T1000 (cell line): ENCODE results near the gene NELFB.

ENCODE experiments used
- DNase-seq: peaks from one replicate; lab custom pipeline; 2025; ENCODE audit warnings: mixed read lengths; lab: John Stamatoyannopoulos, UW

The NELFB gene

DNA sequence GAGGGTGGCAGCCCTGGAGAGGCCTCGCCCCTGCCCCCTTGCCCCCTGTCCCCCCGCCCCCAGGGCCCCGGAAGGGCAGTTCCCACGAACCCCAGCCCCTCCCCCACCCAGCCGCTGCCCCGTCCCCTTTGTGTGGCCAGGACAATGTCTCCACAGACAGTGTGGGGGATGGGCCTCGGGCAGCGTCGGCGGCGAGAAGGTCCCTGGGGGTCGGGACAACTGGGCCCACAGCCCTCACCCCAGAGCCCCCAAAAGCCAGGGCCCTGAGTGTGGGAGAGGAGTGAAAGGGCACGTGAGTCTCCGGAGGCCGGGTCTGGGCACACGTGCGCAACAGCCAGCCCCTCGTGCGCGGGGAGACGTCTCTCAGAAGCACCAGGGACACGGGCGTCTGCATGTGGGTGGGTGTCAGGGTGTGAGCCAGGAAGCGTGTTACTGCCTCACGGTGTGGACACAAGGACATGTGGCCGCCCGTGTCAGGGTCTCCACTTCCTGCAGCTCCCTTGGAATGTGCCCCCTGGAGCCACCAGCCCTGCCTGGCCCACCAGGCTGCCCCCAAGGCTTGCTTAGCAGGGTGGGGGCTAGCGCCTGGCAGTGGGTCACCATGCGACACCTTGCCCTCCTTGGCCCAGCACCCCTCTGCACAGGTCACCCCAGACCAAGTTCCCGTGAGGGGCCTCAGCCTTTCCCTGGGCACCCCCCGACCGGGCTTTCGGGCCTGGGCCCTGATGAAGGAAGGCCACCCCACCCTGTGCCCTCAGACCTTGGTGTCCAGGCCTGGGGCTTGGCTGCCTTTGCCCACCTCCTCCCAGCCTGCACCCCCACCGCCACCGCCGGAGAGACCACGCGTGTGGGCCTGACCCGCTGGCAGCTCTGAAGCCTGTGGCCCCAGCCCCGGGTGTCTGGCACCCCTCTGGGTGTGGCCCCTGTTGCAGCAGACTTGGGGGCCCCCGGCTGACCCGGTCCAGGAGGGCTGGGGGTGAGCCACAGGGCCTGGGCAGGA is 59.7 kb downstream of the NELFB start:
- no peak for DNase-seq

DNA sequence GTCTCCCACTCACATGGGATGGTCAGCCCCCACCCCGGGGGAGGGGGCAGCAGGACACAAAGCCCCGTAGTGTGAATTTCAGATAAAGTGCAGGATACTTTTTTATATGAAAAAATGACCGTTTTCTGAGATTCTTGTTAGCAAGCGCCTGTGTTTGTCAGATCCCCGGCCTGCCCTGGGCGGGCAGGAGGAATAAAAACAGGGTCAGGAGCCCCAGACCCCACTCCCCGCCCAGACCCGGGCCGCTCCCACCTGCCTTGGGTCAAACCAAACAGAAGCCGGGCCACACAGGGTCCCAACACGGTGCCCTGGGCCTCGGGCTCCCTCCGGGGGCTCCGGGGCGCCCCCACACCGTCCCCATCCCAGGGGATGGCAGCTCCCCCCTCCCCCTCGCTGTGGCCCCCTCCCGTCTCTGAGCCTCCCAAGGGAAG is 60.5 kb downstream of the NELFB start:
- no peak for DNase-seq

DNA sequence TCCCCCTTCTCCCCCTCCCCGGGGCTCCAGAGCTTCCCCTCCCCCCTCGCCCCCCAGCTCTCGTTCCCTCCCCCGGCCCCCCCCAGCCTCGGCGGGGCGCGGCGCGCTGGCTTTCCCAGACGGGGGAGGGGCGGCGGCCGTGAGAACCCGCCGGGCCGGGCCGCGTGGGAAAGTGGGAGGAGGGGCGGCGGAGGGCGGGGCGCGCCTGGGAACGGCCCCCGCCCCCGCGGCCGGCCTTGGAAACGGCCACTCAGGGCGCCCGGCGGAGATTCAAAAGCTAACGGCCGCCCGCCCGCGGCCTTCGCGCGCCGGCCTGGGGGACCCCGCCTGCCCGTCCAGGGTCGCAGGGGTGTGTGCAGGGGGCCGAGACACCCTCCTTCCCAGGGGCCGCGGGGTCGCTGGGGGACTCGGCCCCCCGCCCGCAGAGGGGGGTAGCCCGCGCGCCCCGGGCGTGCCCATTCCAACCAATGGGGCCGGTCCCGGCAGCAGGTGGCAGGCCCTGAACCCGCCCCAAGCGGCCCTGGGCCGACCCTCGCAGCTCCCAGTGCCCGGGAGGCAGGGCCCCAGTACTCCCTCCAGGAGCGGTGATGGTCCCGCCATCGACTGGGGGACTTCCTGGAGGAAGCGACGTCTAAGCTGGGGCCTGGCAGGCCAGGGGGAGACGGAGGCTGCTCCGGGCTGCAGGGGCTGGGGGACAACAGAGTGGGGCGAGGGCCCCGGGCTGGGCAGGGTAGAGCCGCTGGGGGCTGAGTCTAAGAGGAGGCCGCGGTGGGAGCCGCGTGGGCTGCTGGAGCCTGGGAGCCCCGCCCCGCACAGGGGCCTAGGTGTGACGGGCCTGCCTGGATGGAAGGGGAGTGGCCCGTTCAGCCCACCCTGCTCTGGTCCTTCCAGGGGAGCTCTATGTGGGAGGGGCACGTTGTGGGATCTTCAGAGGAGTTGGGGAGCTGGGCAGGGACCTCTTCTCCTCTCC is 61.2 kb downstream of the NELFB start:
- no peak for DNase-seq

DNA sequence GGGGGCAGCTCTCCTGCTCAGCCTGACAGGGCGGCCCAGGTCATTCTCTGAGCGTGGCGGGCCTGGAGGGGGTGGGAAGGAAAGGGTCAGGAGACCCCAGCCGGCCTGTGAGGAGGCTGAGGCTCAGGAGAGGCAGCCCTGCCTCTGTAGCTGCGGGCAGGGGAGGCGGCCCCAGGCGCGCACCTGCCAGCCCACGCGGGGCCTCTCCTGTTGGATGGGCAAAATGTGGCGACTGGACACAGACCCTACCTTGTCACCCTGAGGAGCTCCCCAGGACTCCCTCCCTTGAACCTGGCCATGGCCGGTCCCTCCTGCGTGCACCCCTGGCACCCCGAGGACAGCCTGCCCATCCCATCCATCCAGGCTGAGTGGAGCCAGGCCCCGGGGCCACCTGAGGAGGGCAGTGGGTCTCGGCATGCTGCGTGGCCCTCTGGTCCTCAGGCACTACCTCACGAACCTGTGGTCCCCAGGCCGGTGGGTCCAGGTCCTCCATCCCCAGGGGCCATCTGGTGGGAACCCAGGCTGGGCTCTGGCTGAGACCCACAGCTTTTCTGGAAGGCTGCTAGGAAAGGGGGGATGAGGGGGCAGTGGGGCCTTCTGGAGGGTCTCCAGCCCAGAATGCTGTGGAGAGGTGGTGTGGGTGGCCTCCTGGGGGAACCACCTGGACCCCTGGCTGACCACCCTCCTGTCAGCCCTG is 62.0 kb downstream of the NELFB start:
- DNase-seq: no peak

DNA sequence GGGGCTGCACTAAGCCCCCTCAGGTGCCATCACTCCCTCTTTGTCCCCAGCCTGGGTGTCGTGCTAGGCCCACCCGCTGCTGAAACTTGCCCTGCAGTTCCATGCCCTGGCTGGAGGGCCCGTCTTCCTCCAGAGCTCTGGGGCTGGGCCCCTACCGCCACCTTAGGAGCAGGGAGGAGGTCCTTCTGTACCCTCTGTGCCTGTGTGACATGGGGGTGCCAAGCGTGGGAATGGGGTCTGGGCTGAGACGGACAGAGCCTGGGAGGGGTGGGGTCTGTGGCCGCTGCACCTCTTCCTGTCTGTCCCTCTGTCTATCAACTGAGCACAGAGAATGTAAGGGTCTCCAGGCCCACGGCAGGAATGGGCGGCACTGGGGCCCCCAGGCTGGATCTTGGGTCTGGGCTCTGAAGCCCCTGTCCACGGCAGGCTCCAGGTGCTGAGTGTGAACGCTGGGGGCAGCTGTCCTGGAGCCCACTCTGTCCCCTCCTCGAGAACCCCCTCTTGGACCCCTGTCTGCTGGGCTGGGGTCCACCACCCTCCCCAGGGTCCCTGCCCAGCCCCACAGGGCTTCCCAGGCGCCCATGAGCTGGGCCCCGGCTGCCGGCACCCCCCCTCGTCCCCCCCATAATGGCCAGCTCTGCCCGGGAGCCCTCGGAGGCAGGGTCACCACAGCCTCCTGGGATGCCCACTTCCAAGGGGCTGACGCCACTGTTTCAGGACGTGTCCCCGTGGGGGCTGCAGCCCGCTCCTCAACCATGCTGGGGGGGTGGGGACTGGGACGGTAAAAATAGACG is 62.8 kb downstream of the NELFB start:
- DNase-seq: no peak

DNA sequence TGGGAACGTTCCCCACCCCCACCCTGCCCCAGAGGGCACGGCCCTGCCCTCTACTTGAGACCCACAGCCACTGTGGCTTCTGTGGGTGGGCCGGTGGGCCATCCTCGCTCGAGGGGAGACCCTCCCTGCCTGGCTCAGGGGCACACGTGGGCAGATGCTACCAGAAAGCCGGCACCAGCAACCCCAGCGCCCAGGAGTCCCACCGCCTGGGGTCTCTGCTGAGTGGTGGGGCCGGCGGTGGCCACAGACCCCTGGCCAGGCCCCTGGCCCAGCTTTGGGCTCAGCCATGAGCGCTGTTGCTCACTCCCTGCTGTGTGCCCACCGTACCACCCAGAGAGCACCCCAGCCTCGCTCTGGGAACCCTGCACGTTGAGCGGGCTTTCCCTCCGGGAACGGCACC is 63.5 kb downstream of the NELFB start:
- no peak for DNase-seq

DNA sequence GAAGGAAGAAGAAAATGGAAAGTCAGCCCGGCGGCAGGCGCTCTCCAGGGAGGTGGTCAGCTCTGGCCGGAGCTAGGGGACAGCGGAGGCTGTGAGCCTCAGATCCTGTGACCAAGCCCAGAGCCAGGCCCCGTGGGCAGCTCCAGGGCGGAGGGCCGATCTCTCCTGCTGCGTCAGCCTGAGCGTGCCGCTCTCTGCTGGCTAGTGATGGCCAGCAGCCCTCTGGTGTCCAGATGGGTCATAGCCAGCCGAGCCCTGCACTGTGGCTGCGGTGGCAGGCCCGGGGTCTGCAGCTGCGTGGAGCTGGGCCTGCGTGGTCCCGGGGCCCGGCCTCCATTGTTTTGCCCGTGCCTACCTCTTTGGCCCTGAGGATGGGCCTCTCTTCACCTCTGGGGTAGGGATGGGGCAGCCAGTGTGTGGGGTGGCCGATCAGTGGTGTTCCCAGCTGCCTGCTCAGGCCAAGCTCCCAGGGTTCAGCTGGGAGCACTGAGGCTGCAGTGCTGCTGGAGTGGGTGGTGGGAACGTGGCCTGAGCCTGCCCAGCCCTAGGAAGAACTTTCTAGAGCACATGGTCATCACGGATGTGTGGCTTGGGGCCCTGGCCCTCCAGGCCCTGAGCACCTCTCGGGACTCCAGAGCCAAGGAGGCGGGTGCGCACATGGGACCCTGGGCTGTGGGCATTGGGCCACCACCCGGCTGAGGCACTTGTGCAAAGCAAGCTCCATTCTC is 64.0 kb downstream of the NELFB start:
- DNase-seq: no peak

DNA sequence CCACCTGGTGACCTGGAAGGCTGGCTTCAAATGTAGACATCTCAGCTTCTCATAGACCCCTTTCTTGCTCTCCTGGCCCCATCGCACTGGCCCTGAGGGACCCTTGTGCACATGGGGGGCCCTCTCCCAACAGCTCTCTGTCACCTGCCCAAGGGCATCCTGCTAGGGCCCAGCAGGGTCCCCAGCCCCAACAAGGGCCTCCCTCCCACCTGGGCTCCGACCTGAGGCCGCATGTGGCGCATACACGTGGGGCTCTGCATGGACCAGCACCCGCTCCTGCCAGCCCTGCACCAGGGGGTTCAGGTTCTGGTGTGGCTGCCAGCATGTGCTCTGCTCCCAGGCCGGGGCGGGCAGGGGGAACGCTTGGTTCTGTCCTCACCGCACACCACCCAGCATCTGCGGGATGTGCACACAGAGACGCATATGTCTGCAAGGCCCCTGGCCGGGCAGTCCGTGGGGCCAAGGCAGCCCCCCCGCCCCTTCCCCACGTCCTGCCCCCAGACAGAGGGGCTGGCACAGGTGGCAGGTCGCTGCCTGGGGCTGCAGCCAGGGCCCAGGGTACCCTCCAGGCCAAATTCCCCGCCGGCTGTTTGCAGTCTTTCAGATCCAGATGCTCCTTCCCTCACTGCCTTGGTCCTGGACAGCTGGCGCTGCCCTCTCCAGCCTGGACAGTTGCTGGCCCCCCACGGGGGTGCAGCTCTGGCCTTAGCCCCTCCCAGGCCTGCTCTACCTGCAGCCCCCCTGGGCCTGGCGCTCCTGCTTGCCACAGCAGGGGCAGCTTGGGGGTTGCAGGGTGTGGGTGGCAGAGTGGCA is 64.8 kb downstream of the NELFB start:
- DNase-seq: no peak

DNA sequence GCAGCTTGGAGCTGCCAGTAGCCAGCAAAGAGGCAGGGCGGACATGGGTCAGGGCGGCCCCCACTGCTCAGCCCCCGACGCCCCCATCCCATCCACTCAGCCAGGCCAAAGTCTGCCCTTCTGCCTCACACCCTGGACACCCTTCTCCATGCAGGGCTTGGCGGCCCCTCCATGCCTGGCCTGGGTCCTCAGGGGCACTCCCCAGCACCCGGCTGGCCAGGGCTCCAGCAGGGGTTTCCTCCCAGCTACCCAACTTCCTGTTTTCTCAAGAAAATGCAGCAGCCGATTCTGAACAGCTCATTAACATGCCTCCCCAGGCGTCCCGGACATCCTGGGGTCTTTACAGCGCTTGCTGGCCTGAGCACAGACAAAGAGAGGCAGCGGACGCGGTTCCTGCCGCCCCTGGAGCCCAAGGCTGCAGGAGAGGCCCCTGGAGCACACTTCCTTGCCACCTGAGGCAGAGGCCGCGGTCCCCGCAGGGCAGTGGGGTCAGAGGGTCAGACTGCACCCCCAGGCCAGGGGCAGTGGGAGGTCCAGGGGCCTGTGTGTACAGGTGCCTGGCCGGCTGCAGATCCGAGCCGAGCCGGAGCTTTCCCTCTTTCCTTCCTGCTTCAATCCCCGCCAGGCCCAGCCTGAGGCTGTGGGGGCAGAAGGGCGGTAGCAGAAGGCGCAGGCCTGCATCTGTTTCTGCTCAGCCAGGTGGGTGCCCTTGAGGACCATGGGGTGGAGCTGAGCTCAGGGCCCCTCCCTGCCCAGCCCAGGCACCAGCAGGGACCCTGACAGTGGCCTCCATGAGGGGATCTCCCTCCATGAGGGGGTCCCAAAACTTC is 65.6 kb downstream of the NELFB start:
- DNase-seq: no peak

DNA sequence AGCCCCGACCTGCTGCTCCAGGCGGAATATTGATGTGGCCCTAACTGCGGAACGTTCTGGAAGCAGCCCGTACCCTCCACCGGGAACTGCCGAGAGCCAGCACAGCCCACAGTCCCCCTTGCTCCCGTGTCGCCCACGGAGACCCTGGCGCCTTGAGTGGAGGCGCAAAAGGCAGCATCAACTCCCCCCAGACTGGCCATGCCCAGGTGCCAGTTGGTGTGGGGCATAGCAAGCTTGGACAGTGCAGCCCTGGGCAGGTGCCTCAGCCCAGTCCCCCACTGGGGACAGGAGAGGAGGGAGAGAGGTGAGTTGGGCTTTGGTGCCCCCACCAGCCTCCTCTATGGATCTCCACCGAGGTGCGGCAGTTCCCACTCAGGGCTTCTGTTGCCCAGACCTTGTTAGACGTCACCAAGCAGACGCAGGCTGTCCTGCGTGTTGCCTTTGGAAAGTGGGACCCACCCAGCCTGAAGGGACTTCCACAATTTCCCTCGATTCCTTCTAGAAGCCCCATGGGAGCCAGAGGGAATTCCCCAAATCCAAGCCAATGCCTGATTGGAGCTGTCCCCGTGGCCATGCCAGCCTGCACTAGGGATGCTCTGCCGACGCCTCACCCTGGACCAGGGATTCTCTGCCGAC is 66.7 kb downstream of the NELFB start:
- no peak for DNase-seq
